H9 (cell line): Measurements from ENCODE around the gene DLG5. TPM values are rescaled to one million over a fixed set of nuclear protein-coding genes. Genes with fewer than 3 reads are reported as not detected.

Source experiments
- DNase-seq: peaks from one replicate; pipeline ENCODE4 v3.0.0-alpha.2; 2017
- H2AFZ ChIP-seq: one replicate; pipeline ENCODE4 v1.6.1; 2013; ENCODE audit warnings: mild to moderate bottlenecking, low read length, control low read depth, moderate library complexity
- H2AK5ac ChIP-seq: 2 replicates; pipeline ENCODE4 v1.6.1; 2013; ENCODE audit warnings: low read length, control low read depth, mixed read lengths; ENCODE audit not compliant: insufficient read length
- H2BK120ac ChIP-seq: one replicate; pipeline ENCODE4 v1.6.1; 2013; ENCODE audit warnings: low read depth, mild to moderate bottlenecking, low read length, control low read depth, inconsistent platforms; ENCODE audit not compliant: poor library complexity, severe bottlenecking
- H2BK12ac ChIP-seq: 2 replicates; pipeline ENCODE4 v1.6.1; 2013; ENCODE audit warnings: low read length, control low read depth, mixed read lengths, low read depth; ENCODE audit not compliant: insufficient read length
- H2BK15ac ChIP-seq: 2 replicates; pipeline ENCODE4 v1.6.1; 2013; ENCODE audit warnings: low read depth, low read length, control low read depth
- H2BK20ac ChIP-seq: one replicate; pipeline ENCODE4 v1.6.1; 2013; ENCODE audit warnings: low read depth, mild to moderate bottlenecking, low read length, control low read depth, inconsistent platforms; ENCODE audit not compliant: poor library complexity, severe bottlenecking
- H2BK5ac ChIP-seq: 2 replicates; pipeline ENCODE4 v1.6.1; 2013; ENCODE audit warnings: low read length, control low read depth, mixed read lengths; ENCODE audit not compliant: insufficient read length
- H3K14ac ChIP-seq: 2 replicates; pipeline ENCODE4 v1.6.1; 2013; ENCODE audit warnings: low read length, control low read depth; ENCODE audit not compliant: insufficient read depth
- H3K18ac ChIP-seq: 2 replicates; pipeline ENCODE4 v1.6.1; 2013; ENCODE audit warnings: low read depth, mild to moderate bottlenecking, mixed read lengths, low read length, control low read depth; ENCODE audit not compliant: insufficient read length
- H3K23ac ChIP-seq: 2 replicates; pipeline ENCODE4 v1.6.1; 2013; ENCODE audit warnings: low read length, control low read depth, mixed read lengths, low read depth; ENCODE audit not compliant: insufficient read length
- H3K23me2 ChIP-seq: 2 replicates; pipeline ENCODE4 v1.6.1; 2013; ENCODE audit warnings: low read depth, mild to moderate bottlenecking, mixed read lengths, low read length, control low read depth; ENCODE audit not compliant: insufficient read length, poor library complexity, severe bottlenecking
- H3K27ac ChIP-seq: 2 replicates; pipeline ENCODE4 v1.5.1; 2013; ENCODE audit warnings: low read length, control low read depth, mixed read lengths, low read depth; ENCODE audit not compliant: insufficient read length
- H3K27me3 ChIP-seq: 2 replicates; pipeline ENCODE4 v1.6.1; 2013; ENCODE audit warnings: low read length, control low read depth, inconsistent platforms; ENCODE audit not compliant: insufficient read depth
- H3K4ac ChIP-seq: 2 replicates; pipeline ENCODE4 v1.6.1; 2013; ENCODE audit warnings: low read depth, mild to moderate bottlenecking, control low read depth, inconsistent platforms, low read length, moderate library complexity
- H3K4me1 ChIP-seq: 2 replicates; pipeline ENCODE4 v1.6.1; 2013; ENCODE audit warnings: low read length, control low read depth, inconsistent platforms; ENCODE audit not compliant: insufficient read depth
- H3K4me2 ChIP-seq: 2 replicates; pipeline ENCODE4 v1.6.1; 2013; ENCODE audit warnings: low read length, control low read depth, mixed read lengths; ENCODE audit not compliant: insufficient read length, insufficient read depth
- H3K56ac ChIP-seq: 2 replicates; pipeline ENCODE4 v1.6.1; 2013; ENCODE audit warnings: low read depth, mild to moderate bottlenecking, mixed read lengths, low read length, control low read depth; ENCODE audit not compliant: insufficient read length
- H3K79me1 ChIP-seq: 2 replicates; pipeline ENCODE4 v1.6.1; 2013; ENCODE audit warnings: low read depth, mild to moderate bottlenecking, moderate library complexity, low read length, control low read depth, inconsistent platforms; ENCODE audit not compliant: insufficient read depth, poor library complexity, severe bottlenecking
- H3K79me2 ChIP-seq: 2 replicates; pipeline ENCODE4 v1.6.1; 2013; ENCODE audit warnings: low read length, control low read depth, inconsistent platforms; ENCODE audit not compliant: insufficient read depth
- H3K9ac ChIP-seq: 2 replicates; pipeline ENCODE4 v1.6.1; 2013; ENCODE audit warnings: low read length, control low read depth, mixed read lengths; ENCODE audit not compliant: insufficient read length; ENCODE audit errors: extremely low read depth
- H3K9me3 ChIP-seq: one replicate; pipeline ENCODE4 v1.6.1; 2013; ENCODE audit warnings: low read depth, low read length, inconsistent platforms; ENCODE audit not compliant: control insufficient read depth
- H3T11ph ChIP-seq: one replicate; pipeline ENCODE4 v1.6.1; 2013; ENCODE audit warnings: mild to moderate bottlenecking, low read length, control low read depth, inconsistent platforms
- H4K20me1 ChIP-seq: one replicate; pipeline ENCODE4 v1.6.1; 2013; ENCODE audit not compliant: control insufficient read depth, insufficient read length, insufficient read depth
- H4K5ac ChIP-seq: 2 replicates; pipeline ENCODE4 v1.6.1; 2013; ENCODE audit warnings: low read depth, mild to moderate bottlenecking, mixed read lengths, low read length, control low read depth; ENCODE audit not compliant: insufficient read length
- H4K8ac ChIP-seq: replicated peaks from 2 replicates; pipeline ENCODE4 v1.6.1; 2013; ENCODE audit warnings: low read length, control low read depth, mixed read lengths, low read depth; ENCODE audit not compliant: insufficient read length
- H4K91ac ChIP-seq: 2 replicates; pipeline ENCODE4 v1.6.1; 2013; ENCODE audit warnings: low read depth, mild to moderate bottlenecking, moderate library complexity, mixed read lengths, low read length, control low read depth; ENCODE audit not compliant: insufficient read length
- H3K27ac Mint-ChIP-seq, 3 experiments: 2 replicates in 2 of 3; 3 replicates in 1 of 3; pipeline ENCODE4 v1.8.0; 2020 to 2021; ENCODE audit warnings: mixed read lengths in 3 of 3, mild to moderate bottlenecking in 1 of 3, moderate library complexity in 1 of 3
- H3K27me3 Mint-ChIP-seq: 2 replicates; pipeline ENCODE4 v1.8.0; 2021; ENCODE audit warnings: low read depth, mild to moderate bottlenecking, moderate library complexity, mixed read lengths
- H3K36me3 Mint-ChIP-seq, 3 experiments: 2 replicates in 2 of 3; 3 replicates in 1 of 3; pipeline ENCODE4 v1.8.0; 2020 to 2021; ENCODE audit warnings: low read depth in 3 of 3, mixed read lengths in 3 of 3; ENCODE audit not compliant: insufficient read depth in 1 of 3
- H3K4me1 Mint-ChIP-seq, 2 experiments: 2 replicates each; pipeline ENCODE4 v1.8.0; 2020; ENCODE audit warnings: mixed read lengths in 2 of 2
- H3K4me3 Mint-ChIP-seq, 2 experiments: 2 replicates in 1 of 2; 3 replicates in 1 of 2; pipeline ENCODE4 v1.8.0; 2020 to 2021; ENCODE audit warnings: mild to moderate bottlenecking in 2 of 2, mixed read lengths in 2 of 2, moderate library complexity in 1 of 2
- H3K9me3 Mint-ChIP-seq, 2 experiments: 2 replicates in 1 of 2; 3 replicates in 1 of 2; pipeline ENCODE4 v1.8.0; 2020; ENCODE audit warnings: mild to moderate bottlenecking in 2 of 2, mixed read lengths in 2 of 2, moderate library complexity in 1 of 2
- WGBS: extraction: QIAGEN DNeasy Blood & Tissue Kit; methylation state at CpG from one replicate; pipeline ENCODE4 v1.1.7; 2013; ENCODE audit warnings: missing lambda C conversion rate, low lambda C conversion rate, mixed read lengths; ENCODE audit not compliant: insufficient read length; ENCODE audit errors: extremely low coverage; 5-methylcytosine and 5-hydroxymethylcytosine counted together
- total RNA-seq: library from RNA; stranded (reverse); gene quantifications from 2 replicates; pipeline ENCODE4 v1.2.1, GENCODE V29; 2021
- TF ChIP-seq, protein P1 (sequence below): fragments of 200-600 bp; sonication (generic); conservative IDR thresholded peaks from 3 replicates; pipeline ENCODE4 v1.8.0; 2021; ENCODE audit warnings: antibody characterized with exemption, mild to moderate bottlenecking

Gene DLG5
- total RNA-seq, 1 experiment from 2014 or later: 67.4 TPM

DNA sequence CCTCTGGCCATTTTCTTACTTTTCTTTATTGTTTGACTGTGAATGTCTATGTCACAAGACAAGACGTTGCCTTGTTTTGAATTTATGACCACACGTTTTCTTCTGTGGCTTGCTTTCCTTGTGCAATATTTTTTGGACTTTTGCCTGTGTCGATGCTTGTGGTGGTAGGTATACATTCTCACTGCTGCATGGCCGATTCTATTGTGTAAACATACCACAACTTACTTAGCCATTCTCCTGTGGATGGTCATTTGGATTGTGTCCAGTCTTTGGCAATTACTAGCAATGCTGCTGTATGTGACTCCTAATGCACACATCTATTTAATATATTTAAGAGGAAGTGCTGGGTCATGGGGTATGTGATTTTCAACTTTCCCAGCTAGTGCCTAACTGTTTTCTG, 18.0 kb upstream of the DLG5 start:
- Histone ChIP-seq H3K9me3 (no peaks in the 10 kb centered on the region), H3K18ac (no peak overlapping the region), H3K56ac (no peak overlapping the region), H3K23me2 (peaks cover 3% of the 10 kb centered on the region), H2BK120ac (no peak overlapping the region), H2BK20ac (no peak overlapping the region), H2AK5ac (no peak overlapping the region), H3K9ac (no peak overlapping the region), H3K27ac (no peak overlapping the region), H3K14ac (no peak overlapping the region), H3K4me1 (peaks cover 2% of the 10 kb centered on the region), H3K79me1 (no peaks in the 10 kb centered on the region), H3K27me3 (no peaks in the 10 kb centered on the region), H4K91ac (no peak overlapping the region), H2BK12ac (no peak overlapping the region), H3K23ac (no peak overlapping the region), H3T11ph (no peak overlapping the region), H2BK15ac (no peak overlapping the region), H3K4me2 (no peak overlapping the region), H3K79me2 (no peaks in the 10 kb centered on the region), H4K8ac (no peak overlapping the region), H4K20me1 (no peaks in the 10 kb centered on the region), H2AFZ (no peak overlapping the region), H3K4ac (no peak overlapping the region), H2BK5ac (no peak overlapping the region), H4K5ac (no peak overlapping the region)
- H3K36me3 Mint-ChIP-seq: no peaks in the 10 kb centered on the region; a peak in 1 of 7 replicates
- DNase-seq: no peak
- H3K27me3 Mint-ChIP-seq: no peaks in the 10 kb centered on the region; the same call in 1 of the 2 replicates
- WGBS: no CpG with 5 or more reads among the region's 4 CpGs
- no peak overlapping the region; a peak in 1 of 7 replicates for H3K27ac Mint-ChIP-seq
- peaks cover 33 to 34% of the 10 kb centered on the region in 2 experiments for H3K4me1 Mint-ChIP-seq
- H3K4me3 Mint-ChIP-seq: no peak overlapping the region
- H3K9me3 Mint-ChIP-seq: no peaks in the 10 kb centered on the region
- TF ChIP-seq, protein P1, sequence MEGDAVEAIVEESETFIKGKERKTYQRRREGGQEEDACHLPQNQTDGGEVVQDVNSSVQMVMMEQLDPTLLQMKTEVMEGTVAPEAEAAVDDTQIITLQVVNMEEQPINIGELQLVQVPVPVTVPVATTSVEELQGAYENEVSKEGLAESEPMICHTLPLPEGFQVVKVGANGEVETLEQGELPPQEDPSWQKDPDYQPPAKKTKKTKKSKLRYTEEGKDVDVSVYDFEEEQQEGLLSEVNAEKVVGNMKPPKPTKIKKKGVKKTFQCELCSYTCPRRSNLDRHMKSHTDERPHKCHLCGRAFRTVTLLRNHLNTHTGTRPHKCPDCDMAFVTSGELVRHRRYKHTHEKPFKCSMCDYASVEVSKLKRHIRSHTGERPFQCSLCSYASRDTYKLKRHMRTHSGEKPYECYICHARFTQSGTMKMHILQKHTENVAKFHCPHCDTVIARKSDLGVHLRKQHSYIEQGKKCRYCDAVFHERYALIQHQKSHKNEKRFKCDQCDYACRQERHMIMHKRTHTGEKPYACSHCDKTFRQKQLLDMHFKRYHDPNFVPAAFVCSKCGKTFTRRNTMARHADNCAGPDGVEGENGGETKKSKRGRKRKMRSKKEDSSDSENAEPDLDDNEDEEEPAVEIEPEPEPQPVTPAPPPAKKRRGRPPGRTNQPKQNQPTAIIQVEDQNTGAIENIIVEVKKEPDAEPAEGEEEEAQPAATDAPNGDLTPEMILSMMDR: no peak
